Neuronal stem cell (in vitro differentiated cells): ENCODE measurements around the gene INSYN1.

Experiments used
- DNase-seq: peaks from one replicate; pipeline ENCODE4 v3.0.0-alpha.2; 2013; ENCODE audit warnings: low spot score
- H2AFZ ChIP-seq: one replicate; pipeline ENCODE4 v1.6.1; 2013; ENCODE audit warnings: mild to moderate bottlenecking, low read length, inconsistent platforms
- H2AK5ac ChIP-seq: 2 replicates; pipeline ENCODE4 v1.6.1; 2013; ENCODE audit warnings: low read depth, mild to moderate bottlenecking, inconsistent platforms, low read length, moderate library complexity, mixed read lengths
- H2BK120ac ChIP-seq: 2 replicates; pipeline ENCODE4 v1.6.1; 2013; ENCODE audit warnings: low read depth, mild to moderate bottlenecking, inconsistent platforms, low read length, moderate library complexity, mixed read lengths
- H2BK12ac ChIP-seq: one replicate; pipeline ENCODE4 v1.6.1; 2013; ENCODE audit warnings: low read length, inconsistent platforms
- H2BK15ac ChIP-seq: 2 replicates; pipeline ENCODE4 v1.6.1; 2013; ENCODE audit warnings: mild to moderate bottlenecking, low read length, inconsistent platforms, mixed read lengths
- H2BK5ac ChIP-seq: one replicate; pipeline ENCODE4 v1.6.1; 2013; ENCODE audit warnings: inconsistent platforms, mild to moderate bottlenecking, low read length, moderate library complexity
- H3K14ac ChIP-seq: one replicate; pipeline ENCODE4 v1.6.1; 2013; ENCODE audit warnings: low read length, inconsistent platforms
- H3K18ac ChIP-seq: 2 replicates; pipeline ENCODE4 v1.6.1; 2013; ENCODE audit warnings: low read length, inconsistent platforms
- H3K23ac ChIP-seq: 2 replicates; pipeline ENCODE4 v1.6.1; 2013; ENCODE audit warnings: low read depth, mild to moderate bottlenecking, mixed read lengths, low read length, inconsistent platforms; ENCODE audit not compliant: poor library complexity
- H3K27ac ChIP-seq: replicated peaks from 3 replicates; pipeline ENCODE4 v1.5.1; 2013; ENCODE audit warnings: low read length, inconsistent platforms
- H3K27me3 ChIP-seq, 3 experiments: 2 replicates each; pipeline ENCODE4 v1.6.1; 2013; ENCODE audit warnings: low read length in 3 of 3, mild to moderate bottlenecking in 2 of 3, inconsistent platforms in 1 of 3, low read depth in 1 of 3, mixed read lengths in 1 of 3, moderate library complexity in 1 of 3; ENCODE audit not compliant: control insufficient read depth in 3 of 3, insufficient read depth in 3 of 3
- H3K36me3 ChIP-seq, 2 donors: replicated peaks in 1 of 2; 2 replicates each; pipeline ENCODE4 v1.6.1; 2013; ENCODE audit warnings: low read length in 2 of 2; ENCODE audit not compliant: control insufficient read depth in 2 of 2, insufficient read depth in 2 of 2
- H3K4ac ChIP-seq: 2 replicates; pipeline ENCODE4 v1.6.1; 2013; ENCODE audit warnings: inconsistent platforms, mild to moderate bottlenecking, low read length, moderate library complexity
- H3K4me1 ChIP-seq, 2 donors: 1 replicate in 1 of 2; 2 replicates in 1 of 2; pipeline ENCODE4 v1.6.1; 2013; ENCODE audit warnings: low read length in 2 of 2, low read depth in 1 of 2; ENCODE audit not compliant: control insufficient read depth in 2 of 2, insufficient read depth in 1 of 2
- H3K4me2 ChIP-seq: one replicate; pipeline ENCODE4 v1.6.1; 2013; ENCODE audit warnings: mild to moderate bottlenecking, low read length, inconsistent platforms; ENCODE audit not compliant: insufficient read depth, poor library complexity, severe bottlenecking
- H3K4me3 ChIP-seq, 2 donors: 2 replicates each; pipeline ENCODE4 v1.5.1; 2013; ENCODE audit warnings: low read length in 2 of 2, mild to moderate bottlenecking in 2 of 2, inconsistent platforms in 1 of 2, moderate library complexity in 1 of 2
- H3K79me1 ChIP-seq: one replicate; pipeline ENCODE4 v1.6.1; 2013; ENCODE audit warnings: low read depth, mild to moderate bottlenecking, inconsistent platforms, low read length, moderate library complexity
- H3K9ac ChIP-seq: one replicate; pipeline ENCODE4 v1.6.1; 2013; ENCODE audit warnings: mild to moderate bottlenecking, low read depth, low read length, inconsistent platforms; ENCODE audit not compliant: poor library complexity
- H3K9me3 ChIP-seq, 2 donors: replicated peaks in 1 of 2; 2 replicates each; pipeline versions ENCODE3 to v1.6.1; 2013; ENCODE audit warnings: low read length in 2 of 2, mild to moderate bottlenecking in 2 of 2, inconsistent platforms in 1 of 2, low read depth in 1 of 2, mixed read lengths in 1 of 2, moderate library complexity in 1 of 2; ENCODE audit not compliant: control insufficient read depth in 2 of 2, insufficient read depth in 1 of 2
- H4K8ac ChIP-seq: one replicate; pipeline ENCODE4 v1.6.1; 2013; ENCODE audit warnings: low read depth, mild to moderate bottlenecking, inconsistent platforms, low read length, moderate library complexity
- H4K91ac ChIP-seq: one replicate; pipeline ENCODE4 v1.6.1; 2013; ENCODE audit warnings: low read length, low read depth, mild to moderate bottlenecking, inconsistent platforms; ENCODE audit not compliant: poor library complexity
- WGBS, 2 donors: extraction: QIAGEN DNeasy Blood & Tissue Kit; methylation state at CpG; one replicate each; pipeline ENCODE4 v1.1.7; 2013; ENCODE audit warnings: missing lambda C conversion rate in 2 of 2, mixed read lengths in 1 of 2; ENCODE audit not compliant: insufficient read length in 2 of 2, insufficient replicate concordance in 1 of 2; ENCODE audit errors: extremely low coverage in 2 of 2; 5-methylcytosine and 5-hydroxymethylcytosine counted together

The INSYN1 gene

GRCh38 chr15:73765778-73766177, 12.6 kb upstream of the INSYN1 start:
- Histone ChIP-seq H4K91ac (no peak overlapping the region), H3K14ac (no peak overlapping the region), H2AFZ (no peak overlapping the region), H2BK12ac (no peak overlapping the region), H3K36me3 (no peaks in the 10 kb centered on the region), H3K9ac (no peak overlapping the region), H4K8ac (no peak overlapping the region), H3K27ac (no peak overlapping the region), H3K9me3 (peaks cover 0 to 5% of the 10 kb centered on the region in 2 donors), H3K79me1 (no peaks in the 10 kb centered on the region), H3K18ac (no peak overlapping the region), H2BK120ac (no peak overlapping the region), H3K4me3 (no peak overlapping the region), H3K4me2 (no peak overlapping the region), H2AK5ac (no peak overlapping the region), H3K4ac (no peak overlapping the region), H2BK15ac (no peak overlapping the region), H2BK5ac (no peak overlapping the region), H3K23ac (no peak overlapping the region), H3K27me3 (peaks cover 0 to 30% (median 0%) of the 10 kb centered on the region in 3 experiments), H3K4me1 (peaks cover 5 to 18% of the 10 kb centered on the region in 2 donors)
- DNase-seq: no peak
- WGBS, 2 donors: no CpG with 5 or more reads among the region's 1 CpG

GRCh38 chr15:73763931-73764330, 10.8 kb upstream of the INSYN1 start:
- Histone ChIP-seq H3K9ac (no peak overlapping the region), H2BK12ac (no peak overlapping the region), H3K79me1 (no peaks in the 10 kb centered on the region), H3K27me3 (peaks cover 0 to 44% (median 0%) of the 10 kb centered on the region in 3 experiments), H3K23ac (no peak overlapping the region), H3K36me3 (no peaks in the 10 kb centered on the region), H3K18ac (no peak overlapping the region), H2AFZ (no peak overlapping the region), H3K14ac (no peak overlapping the region), H3K4ac (no peak overlapping the region), H3K9me3 (peaks cover 0 to 5% of the 10 kb centered on the region in 2 donors), H2BK15ac (no peak overlapping the region), H3K4me3 (no peak overlapping the region), H2AK5ac (no peak overlapping the region), H4K8ac (no peak overlapping the region), H4K91ac (no peak overlapping the region), H3K4me2 (no peak overlapping the region), H2BK120ac (no peak overlapping the region), H3K27ac (no peak overlapping the region), H3K4me1 (peaks cover 5 to 18% of the 10 kb centered on the region in 2 donors), H2BK5ac (no peak overlapping the region)
- no peak for DNase-seq
- no CpG with 5 or more reads among the region's 3 CpGs for WGBS, 2 donors

- Histone ChIP-seq H3K4ac (no peak overlapping the region), H3K14ac (no peak overlapping the region), H2BK15ac (no peak overlapping the region), H3K27me3 (peaks cover 0 to 48% (median 0%) of the 10 kb centered on the region in 3 experiments), H3K9ac (no peak overlapping the region), H2BK12ac (no peak overlapping the region), H3K18ac (no peak overlapping the region), H2AK5ac (no peak overlapping the region), H2BK120ac (no peak overlapping the region), H3K9me3 (peaks cover 0 to 2% of the 10 kb centered on the region in 2 donors), H2BK5ac (no peak overlapping the region), H4K91ac (no peak overlapping the region), H3K23ac (no peak overlapping the region), H3K36me3 (no peaks in the 10 kb centered on the region), H3K4me2 (no peak overlapping the region), H2AFZ (no peak overlapping the region), H3K4me3 (no peak overlapping the region), H3K4me1 (no peaks in the 10 kb centered on the region), H3K79me1 (no peaks in the 10 kb centered on the region), H3K27ac (no peak overlapping the region), H4K8ac (no peak overlapping the region)
- WGBS, 2 donors: no CpG with 5 or more reads among the region's 11 CpGs
- no peak for DNase-seq
Observed at GRCh38 chr15:73760330-73761329, 7.5 kb upstream of the INSYN1 start.

GRCh38 chr15:73758461-73758860, 5.3 kb upstream of the INSYN1 start:
- H3K4me1 ChIP-seq: peaks cover 4 to 10% of the 10 kb centered on the region in 2 donors
- no peak overlapping the region for H3K27ac ChIP-seq
- DNase-seq: no peak
- no CpG with 5 or more reads among the region's 5 CpGs for WGBS, 2 donors
- H2BK12ac ChIP-seq: no peak overlapping the region
- no peak overlapping the region for H3K14ac ChIP-seq
- H3K18ac ChIP-seq: no peak overlapping the region
- no peak overlapping the region for H3K4me2 ChIP-seq
- no peak overlapping the region for H3K23ac ChIP-seq
- H3K4me3 ChIP-seq: no peak overlapping the region
- H2BK120ac ChIP-seq: no peak overlapping the region
- no peak overlapping the region for H2AFZ ChIP-seq
- no peak overlapping the region for H2AK5ac ChIP-seq
- no peak overlapping the region for H2BK5ac ChIP-seq
- H3K79me1 ChIP-seq: no peaks in the 10 kb centered on the region
- no peak overlapping the region for H3K4ac ChIP-seq
- no peaks in the 10 kb centered on the region for H3K9me3 ChIP-seq
- no peak overlapping the region for H3K9ac ChIP-seq
- H2BK15ac ChIP-seq: no peak overlapping the region
- H4K8ac ChIP-seq: no peak overlapping the region
- H3K36me3 ChIP-seq: no peaks in the 10 kb centered on the region
- H4K91ac ChIP-seq: no peak overlapping the region
- peaks cover 0 to 53% (median 2%) of the 10 kb centered on the region in 3 experiments for H3K27me3 ChIP-seq
